ENCODE measurements around the gene CKM.

The CKM gene

GRCh38 chr19:45302416-45302815 is 20.3 kb downstream of the CKM start:
- DNase-seq (ENCODE audit: low read depth), result no peak
- no peak for TF ChIP-seq CTCF (IDR thresholded peaks at IDR 0.05; ENCODE audit: insufficient read depth, low read depth, low read length, missing control alignments)
- H3K4me3 ChIP-seq (ENCODE audit: low read length), result no peak overlapping the region

GRCh38 chr19:45299719-45300118 is 23.0 kb downstream of the CKM start:
- H3K4me3 ChIP-seq (ENCODE audit: low read length), result no peak overlapping the region
- TF ChIP-seq CTCF (IDR thresholded peaks at IDR 0.05; ENCODE audit: insufficient read depth, low read depth, low read length, missing control alignments), result no peak
- DNase-seq (ENCODE audit: low read depth), result no peak

GRCh38 chr19:45298264-45298663 is 24.4 kb downstream of the CKM start:
- TF ChIP-seq CTCF (IDR thresholded peaks at IDR 0.05; ENCODE audit: insufficient read depth, low read depth, low read length, missing control alignments), result no peak
- H3K4me3 ChIP-seq (ENCODE audit: low read length), result no peak overlapping the region
- DNase-seq (ENCODE audit: low read depth), result no peak

- H3K4me3 ChIP-seq (ENCODE audit: low read length), result no peak overlapping the region
- no peak for TF ChIP-seq CTCF (IDR thresholded peaks at IDR 0.05; ENCODE audit: insufficient read depth, low read depth, low read length, missing control alignments)
- DNase-seq (ENCODE audit: low read depth), result no peak
Measured at GRCh38 chr19:45297674-45298073, 25.0 kb downstream of the CKM start.

- H3K4me3 ChIP-seq (ENCODE audit: low read length), result no peak overlapping the region
- no peak for TF ChIP-seq CTCF (IDR thresholded peaks at IDR 0.05; ENCODE audit: insufficient read depth, low read depth, low read length, missing control alignments)
- no peak for DNase-seq (ENCODE audit: low read depth)
Measured at GRCh38 chr19:45296355-45296754, 26.3 kb downstream of the CKM start.

- DNase-seq (ENCODE audit: low read depth), result no peak
- no peak for TF ChIP-seq CTCF (IDR thresholded peaks at IDR 0.05; ENCODE audit: insufficient read depth, low read depth, low read length, missing control alignments)
- no peak overlapping the region for H3K4me3 ChIP-seq (ENCODE audit: low read length)
Measured at GRCh38 chr19:45295873-45296272, 26.8 kb downstream of the CKM start.

GRCh38 chr19:45294291-45295029 is 28.2 kb downstream of the CKM start:
- no peak for TF ChIP-seq CTCF (IDR thresholded peaks at IDR 0.05; ENCODE audit: insufficient read depth, low read depth, low read length, missing control alignments)
- H3K4me3 ChIP-seq (ENCODE audit: low read length), result no peak overlapping the region
- no peak for DNase-seq (ENCODE audit: low read depth)

Data from epithelial cell of esophagus (primary cell).